Endometrium (tissue), 2 donors: ENCODE data around the gene TTI1.
"Not testable (repeated sequence)": the region's sequence is repeated elsewhere in the genome, so short reads cannot be mapped to it uniquely, and the experiment has no call there.

Source experiments
- FAIRE-seq: peaks from 2 replicates; lab custom pipeline; 2012; peaks lifted over from hg19 to GRCh38; lab: Jason Lieb, UNC
- donor health status: control.
- donor health status: control.

Gene TTI1

DNA sequence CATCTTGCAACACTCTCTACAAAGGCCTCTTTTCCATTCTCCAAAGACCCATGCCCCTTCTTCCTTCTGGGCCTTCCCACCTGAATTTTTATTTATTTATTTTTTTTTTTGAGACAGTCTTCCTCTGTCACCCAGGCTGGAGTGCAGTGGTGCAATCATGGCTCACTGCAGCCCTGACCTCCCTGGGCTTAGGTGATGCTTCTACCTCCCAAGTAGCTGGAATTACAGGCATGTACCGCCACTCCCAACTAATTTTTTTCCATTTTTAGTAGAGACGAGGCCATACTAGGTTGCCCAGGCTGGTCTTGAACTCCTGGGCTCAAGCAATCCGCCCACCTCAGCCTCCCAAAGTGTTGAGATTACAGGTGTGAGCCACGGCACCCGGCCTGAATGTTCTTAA lies 23.8 kb downstream of the TTI1 start:
- not testable (repeated sequence) for FAIRE-seq

DNA sequence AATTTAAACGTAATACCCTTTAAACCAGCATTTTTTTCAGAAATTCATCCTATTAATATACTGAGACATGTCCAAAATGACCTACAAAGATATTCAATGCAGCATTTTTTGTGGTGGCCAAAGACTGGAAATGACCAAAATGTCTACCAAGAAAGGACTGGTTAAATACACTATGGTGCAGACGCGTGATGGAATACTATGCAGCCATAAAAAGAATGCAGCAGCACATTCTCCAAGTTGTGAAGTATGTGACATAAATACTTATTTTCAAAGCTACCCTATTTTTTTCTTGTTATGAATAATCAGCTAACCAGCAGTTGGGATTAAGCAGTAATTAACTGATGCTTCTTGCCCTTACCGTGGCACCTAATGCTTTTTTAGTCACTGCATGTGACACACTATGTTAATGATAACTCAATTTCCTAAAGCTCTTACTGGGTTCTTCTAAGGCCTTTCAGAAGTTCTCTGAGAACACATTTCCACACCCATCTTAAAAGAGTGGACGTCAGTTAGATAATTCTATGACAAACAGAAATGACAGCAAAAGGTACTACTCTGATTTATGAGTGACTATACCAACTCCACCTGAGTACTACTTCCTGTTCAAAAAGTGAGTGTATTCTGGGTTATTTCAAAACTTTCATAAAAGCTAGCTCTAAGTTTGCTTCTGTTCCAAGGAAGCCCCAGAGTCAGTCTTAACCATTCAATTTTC lies 24.9 kb downstream of the TTI1 start:
- FAIRE-seq = no peak

- FAIRE-seq = no peak
These were observed 25.7 kb downstream of the TTI1 start for GRCh38 chr20:38007526-38007925.

- FAIRE-seq = no peak
These were observed 27.4 kb downstream of the TTI1 start for GRCh38 chr20:38005903-38006302.

- FAIRE-seq = no peak
These were observed 28.8 kb downstream of the TTI1 start for GRCh38 chr20:38004416-38004815.

DNA sequence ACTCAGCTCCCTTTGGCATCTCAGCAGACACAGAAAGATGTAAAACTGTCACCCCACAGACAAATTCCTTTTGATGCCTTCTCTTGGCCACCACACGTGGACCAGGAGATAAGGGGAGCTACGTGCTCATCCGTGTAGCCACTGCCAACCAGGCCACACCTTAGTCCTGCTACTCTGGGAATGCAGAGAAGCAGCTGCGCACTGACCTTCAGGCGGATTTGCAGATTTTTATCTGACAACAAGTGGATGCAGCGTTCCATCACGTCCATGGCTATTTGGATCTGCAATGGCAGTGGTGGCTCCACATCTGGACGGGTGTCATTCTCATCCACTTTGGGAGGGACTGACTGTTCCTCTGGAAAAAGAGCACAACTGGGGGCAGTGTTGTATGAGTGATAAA lies 30.8 kb downstream of the TTI1 start:
- no peak for FAIRE-seq

- no peak for FAIRE-seq
These were observed 31.3 kb downstream of the TTI1 start for GRCh38 chr20:38001981-38002380.

DNA sequence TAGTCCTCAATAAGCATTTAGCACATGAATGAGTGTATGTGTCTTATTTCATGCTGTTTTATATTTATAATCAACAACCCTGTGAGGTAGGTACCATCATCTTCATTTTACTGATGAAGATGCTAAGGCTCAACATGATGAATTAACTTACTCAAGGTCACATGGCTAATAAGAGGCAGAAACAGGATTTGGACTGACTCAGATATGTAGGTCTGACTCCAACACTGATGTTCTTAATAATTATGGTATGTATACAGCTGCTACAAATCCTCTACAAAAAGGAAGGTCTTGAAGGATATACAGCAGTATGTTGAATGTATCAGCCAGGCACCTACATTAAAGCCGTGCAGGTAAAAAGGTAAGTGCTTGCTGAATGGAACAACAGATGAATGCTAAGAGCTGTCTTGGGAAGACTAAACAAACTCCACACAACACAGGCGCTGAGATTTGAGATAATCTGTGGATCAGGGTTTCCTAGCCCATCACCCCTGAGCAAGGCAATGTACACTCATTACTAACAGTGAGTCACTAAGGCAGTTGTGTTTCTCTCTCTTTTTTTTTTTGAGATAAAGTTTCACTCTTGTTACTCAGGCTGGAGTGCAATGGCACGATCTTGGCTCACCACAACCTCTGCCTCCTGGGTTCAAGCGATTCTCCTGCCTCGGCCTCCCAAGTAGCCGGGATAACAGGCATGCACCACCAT lies 31.9 kb downstream of the TTI1 start:
- FAIRE-seq = no peak

DNA sequence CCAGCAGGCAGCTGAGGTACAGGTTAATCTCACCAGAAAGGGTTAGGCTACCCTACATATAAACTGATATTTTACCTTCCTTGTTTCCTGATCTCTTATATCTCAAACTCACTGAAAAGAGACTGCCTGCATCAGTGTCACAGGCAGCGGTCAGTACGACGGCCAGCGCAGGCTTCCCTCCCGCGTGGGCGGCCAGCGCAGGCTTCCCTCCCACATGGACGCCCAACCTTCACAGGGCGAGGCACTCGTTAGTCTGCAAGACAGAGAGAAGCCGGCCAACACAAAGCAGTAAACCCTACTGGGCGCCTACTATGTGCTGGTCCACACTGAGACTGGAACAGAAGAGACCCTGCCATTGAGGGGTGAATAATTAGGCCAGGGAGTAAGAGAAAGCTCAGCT lies 33.0 kb downstream of the TTI1 start:
- FAIRE-seq = no peak

DNA sequence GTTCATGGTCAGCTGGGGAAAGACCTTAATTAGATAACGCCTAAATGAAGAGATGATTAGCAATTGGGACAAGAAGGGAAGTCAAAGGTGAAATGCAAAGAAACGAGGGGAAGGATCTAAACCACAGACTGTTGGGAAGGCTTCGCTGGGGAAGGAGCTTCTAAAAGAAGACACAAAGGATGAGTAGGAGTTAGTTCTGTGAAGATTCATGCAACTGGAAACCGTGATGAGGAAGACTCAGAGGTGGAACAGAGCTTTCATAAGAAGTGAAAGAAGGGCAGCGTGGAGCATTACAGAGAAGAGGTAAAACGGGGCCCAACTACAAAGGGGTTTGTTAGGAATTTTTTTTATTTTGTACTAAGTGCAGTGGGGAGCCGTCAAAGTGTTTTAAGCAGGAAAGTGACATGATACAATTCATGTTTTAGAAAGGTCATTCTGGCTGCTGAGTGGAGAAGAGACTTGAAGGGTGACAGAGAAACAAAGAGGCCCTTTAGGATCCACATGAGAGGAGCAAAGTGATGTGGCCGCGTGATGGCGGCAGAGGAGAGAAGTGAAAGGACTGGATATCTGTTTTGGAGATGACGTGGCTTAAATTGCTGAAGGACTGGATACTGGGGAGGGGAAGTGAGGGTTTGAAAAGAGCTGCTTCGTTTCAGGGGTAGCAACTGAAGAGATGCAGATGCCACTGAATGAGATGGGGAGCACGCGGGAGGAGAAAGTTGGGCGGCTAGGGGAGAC lies 33.6 kb downstream of the TTI1 start:
- no peak for FAIRE-seq

- FAIRE-seq = no peak
These were observed 35.7 kb downstream of the TTI1 start for GRCh38 chr20:37997516-37997915.

DNA sequence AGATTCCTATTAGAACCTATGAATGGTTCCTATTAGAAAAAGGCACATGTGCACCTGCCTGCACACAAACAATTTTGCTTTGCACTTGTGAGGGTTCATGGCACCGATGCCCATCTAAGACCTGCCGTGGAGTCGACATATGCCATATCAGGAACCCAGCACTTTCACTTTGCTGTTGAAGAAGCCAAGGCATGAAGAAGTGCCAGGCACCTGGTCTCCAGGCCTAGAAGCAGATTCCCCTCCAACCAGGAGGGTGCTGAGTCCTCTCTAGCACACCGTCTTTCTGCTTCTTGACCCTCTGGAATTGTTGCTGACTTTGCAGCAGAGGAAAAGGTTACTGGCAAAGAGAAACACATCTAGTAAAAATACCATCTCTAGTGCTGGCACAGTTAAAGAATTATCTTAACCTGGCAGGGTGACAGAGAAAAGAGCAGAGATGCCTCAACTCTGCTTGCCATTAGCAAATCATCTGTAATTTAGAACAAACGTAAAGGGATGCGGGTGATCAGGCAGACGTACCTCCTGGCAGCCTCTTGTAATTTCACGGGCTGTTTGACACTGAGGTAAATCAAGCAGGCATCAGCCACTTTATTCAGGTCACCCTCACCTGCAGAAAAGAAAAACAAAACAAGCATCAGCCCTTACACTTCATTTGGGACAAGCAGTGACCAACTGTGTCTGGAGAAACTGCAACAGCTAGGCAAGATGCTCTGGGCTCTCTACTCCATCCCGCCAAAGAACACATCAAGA lies 37.2 kb downstream of the TTI1 start:
- no peak for FAIRE-seq

- FAIRE-seq = no peak
These were observed 38.7 kb downstream of the TTI1 start for GRCh38 chr20:37994512-37994911.

DNA sequence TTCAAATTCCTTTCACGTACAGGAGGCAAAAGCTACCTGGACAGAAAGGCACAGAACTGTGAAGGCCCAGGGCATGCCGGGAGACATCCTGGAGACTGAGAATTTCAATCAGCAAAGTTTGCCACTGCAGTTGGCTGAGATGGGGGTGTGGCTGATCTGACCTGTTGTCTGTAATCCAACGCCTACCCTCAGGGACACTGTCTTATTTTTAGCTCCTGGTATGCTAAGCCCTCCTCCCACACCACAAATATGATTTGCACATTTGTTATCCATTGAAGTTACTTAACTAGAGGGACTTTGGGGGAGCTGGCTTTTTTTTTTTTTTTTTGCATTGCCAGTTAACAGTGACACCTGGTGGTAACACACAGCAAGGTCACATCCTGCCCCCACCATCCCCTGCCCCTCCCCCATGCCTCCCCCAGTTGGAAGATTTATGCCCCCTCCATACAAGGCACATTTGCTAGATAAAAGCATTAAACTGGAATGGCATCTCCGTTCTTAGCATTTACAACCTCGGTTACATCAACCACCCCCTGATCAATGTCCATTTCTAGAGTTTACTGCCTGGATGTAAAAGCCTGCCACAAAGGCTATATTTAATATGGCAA lies 40.4 kb downstream of the TTI1 start:
- FAIRE-seq = no peak

DNA sequence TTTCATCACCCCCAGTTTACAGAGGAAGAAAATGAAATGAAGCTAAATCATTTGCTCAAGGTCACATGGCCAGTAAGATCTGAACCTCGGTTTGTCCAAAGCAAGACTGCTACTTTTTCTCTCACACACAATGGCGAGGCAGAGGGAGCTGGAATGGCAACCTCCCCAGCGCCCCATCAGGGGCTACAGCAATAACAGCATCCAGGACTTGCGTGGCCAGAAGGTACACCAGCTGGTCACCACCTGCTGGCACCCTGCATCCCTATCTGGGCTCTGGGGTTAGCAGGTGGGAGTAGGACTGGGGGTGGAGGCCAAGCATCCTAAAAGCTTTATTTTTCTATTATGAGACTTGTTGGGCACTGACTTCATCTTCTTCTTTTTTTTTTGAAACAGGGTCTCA lies 41.3 kb downstream of the TTI1 start:
- no peak for FAIRE-seq

DNA sequence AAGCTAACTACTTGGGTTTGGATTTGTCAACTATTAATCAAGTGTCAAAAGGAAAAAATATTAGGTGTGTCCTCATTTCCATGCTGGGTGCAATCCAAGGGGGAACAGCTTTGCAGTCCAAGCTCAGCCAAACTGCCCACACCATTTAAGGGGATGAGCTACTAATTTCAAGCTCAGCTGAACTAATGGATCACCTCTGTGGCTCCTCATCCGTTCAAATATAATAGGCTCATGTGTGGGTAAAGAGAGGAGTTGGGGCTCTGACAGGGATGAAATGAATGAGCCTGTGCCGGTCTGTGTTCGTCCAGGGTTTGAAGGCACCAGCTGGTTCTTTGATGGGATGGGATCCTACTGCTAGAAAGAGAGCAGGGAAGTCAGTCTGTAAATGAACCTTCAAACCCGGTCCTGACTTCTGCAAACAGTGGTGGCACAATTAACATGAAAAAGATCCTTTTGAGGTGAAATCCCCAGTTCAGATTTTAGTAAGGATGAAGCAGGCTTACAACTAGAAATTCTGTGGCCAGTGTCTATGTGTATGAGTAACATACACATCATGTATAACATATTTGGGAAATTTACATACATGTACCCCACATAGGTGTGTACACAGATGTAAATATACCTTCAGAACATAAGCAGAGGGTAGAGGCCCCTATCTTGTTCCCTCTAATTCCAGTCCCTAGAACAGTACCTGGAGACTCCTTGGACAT lies 41.9 kb downstream of the TTI1 start:
- no peak for FAIRE-seq

- FAIRE-seq = no peak
These were observed 42.6 kb downstream of the TTI1 start for GRCh38 chr20:37990571-37991151.

DNA sequence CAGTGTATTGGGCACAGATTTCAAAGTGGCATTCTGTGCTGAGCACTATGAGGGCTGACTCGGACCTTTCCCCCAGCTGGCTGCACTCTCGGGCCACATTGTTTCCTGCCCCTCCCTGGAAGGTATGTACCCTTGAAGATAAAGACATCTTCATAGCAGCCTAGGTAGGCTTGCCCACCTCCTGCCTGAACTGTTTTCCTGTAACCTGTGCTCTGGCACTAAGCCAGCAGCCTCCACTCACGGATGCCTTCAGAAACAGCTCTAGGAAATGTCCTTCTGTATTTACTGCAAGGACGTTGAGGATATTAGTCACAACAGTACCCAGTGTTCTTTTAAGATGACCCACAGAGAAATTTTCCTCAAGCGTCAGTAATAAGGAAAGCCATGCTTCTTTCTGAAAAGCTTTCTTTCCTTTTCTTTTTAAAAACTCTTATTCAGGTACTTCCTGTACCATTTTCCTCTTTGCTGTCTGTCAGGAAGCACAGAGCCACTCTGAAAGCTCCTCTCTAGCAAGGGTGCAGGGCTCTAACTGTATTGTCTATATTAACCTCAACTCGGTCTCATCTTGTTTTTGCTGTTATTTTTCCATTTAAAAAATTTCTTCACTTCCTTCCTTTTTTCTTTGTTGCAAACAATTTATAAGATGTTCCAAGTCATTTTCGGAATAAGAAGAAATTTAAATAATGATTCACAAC lies 43.5 kb downstream of the TTI1 start:
- no peak for FAIRE-seq

DNA sequence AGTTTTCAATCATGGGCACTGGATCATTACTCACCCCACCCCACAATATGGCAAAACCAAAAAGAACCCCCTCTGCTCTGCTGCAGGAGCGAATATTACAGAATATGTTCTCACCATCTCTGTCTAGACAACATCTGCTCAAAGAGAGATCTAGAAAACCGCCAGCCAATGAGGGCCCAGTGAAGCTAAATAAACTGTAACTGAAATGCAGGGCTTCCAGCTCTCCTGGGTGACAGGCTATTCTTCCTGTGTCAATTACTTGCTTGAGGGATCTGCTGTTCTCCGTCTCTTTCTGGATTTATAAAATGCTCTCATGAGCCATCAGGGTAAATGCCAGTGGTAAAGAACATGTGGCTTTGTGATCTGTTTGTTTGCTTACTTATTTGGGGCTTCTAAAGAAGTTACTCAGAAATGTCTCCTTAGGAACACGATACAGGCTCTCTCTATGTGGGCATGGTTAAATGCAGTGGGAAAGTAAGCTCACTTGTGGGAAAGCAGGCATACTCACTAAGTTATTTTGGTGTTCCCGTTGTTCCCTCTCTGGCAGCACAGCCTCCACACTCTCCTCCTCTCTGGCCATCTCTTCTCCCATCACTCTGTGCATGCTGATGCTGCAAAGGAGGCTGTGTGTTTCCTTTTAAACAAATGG lies 44.8 kb downstream of the TTI1 start:
- no peak for FAIRE-seq
